ENCODE data around the gene RSAD2. TPM values are rescaled to one million over a fixed set of nuclear protein-coding genes. Genes with fewer than 3 reads are reported as not detected.

The RSAD2 gene
- total and polyA plus RNA-seq, 9 of the 15 experiments (the other 6 are each of a cell fraction or from before 2014, with no cell fraction given): 0.15 to 1.4 (median 0.28) TPM

DNA sequence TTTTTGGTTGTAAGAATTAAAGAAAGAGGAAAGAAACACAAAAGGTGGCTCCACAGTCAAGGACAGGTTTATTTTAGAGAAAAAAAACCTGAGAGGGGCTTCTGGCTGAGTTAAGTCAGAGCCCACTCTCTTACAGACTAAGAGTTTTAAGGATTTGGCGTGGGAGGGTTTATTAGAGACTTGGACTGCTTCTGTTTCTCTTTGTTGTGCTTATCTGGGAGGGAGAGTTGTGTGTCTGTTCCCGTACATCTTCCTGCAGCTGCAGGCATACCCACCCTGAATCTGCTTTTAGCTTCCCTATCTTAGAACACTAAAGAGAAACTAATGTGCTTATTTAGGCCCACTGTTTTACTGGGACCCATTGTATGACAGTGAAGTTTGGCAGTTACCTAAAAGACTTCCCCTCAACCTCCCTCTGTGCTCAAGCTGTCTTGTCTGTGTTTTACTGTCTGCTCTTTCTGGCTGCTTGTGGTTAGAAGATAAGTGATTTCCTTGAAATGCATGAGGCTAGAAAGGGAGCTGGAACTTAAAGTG, 2.7 kb downstream of the RSAD2 start (continued):
- TF ChIP-seq, protein P1, sequence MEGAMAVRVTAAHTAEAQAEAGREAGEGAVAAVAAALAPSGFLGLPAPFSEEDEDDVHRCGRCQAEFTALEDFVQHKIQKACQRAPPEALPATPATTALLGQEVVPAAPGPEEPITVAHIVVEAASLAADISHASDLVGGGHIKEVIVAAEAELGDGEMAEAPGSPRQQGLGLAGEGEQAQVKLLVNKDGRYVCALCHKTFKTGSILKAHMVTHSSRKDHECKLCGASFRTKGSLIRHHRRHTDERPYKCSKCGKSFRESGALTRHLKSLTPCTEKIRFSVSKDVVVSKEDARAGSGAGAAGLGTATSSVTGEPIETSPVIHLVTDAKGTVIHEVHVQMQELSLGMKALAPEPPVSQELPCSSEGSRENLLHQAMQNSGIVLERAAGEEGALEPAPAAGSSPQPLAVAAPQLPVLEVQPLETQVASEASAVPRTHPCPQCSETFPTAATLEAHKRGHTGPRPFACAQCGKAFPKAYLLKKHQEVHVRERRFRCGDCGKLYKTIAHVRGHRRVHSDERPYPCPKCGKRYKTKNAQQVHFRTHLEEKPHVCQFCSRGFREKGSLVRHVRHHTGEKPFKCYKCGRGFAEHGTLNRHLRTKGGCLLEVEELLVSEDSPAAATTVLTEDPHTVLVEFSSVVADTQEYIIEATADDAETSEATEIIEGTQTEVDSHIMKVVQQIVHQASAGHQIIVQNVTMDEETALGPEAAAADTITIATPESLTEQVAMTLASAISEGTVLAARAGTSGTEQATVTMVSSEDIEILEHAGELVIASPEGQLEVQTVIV (CRISPR knock-in tag; IDR thresholded peaks at IDR 0.05; ENCODE audit: borderline replicate concordance): no peak
- TF ChIP-seq ZFPM2 (CRISPR knock-in tag; IDR thresholded peaks at IDR 0.05): no peak
- TF ChIP-seq ZNF79 (CRISPR knock-in tag; IDR thresholded peaks at IDR 0.05; ENCODE audit: low read depth): no peak
- TF ChIP-seq EP400 (IDR thresholded peaks at IDR 0.05): peak; percentile 51; the same call in 1 of the 2 replicates
- TF ChIP-seq, protein P2, sequence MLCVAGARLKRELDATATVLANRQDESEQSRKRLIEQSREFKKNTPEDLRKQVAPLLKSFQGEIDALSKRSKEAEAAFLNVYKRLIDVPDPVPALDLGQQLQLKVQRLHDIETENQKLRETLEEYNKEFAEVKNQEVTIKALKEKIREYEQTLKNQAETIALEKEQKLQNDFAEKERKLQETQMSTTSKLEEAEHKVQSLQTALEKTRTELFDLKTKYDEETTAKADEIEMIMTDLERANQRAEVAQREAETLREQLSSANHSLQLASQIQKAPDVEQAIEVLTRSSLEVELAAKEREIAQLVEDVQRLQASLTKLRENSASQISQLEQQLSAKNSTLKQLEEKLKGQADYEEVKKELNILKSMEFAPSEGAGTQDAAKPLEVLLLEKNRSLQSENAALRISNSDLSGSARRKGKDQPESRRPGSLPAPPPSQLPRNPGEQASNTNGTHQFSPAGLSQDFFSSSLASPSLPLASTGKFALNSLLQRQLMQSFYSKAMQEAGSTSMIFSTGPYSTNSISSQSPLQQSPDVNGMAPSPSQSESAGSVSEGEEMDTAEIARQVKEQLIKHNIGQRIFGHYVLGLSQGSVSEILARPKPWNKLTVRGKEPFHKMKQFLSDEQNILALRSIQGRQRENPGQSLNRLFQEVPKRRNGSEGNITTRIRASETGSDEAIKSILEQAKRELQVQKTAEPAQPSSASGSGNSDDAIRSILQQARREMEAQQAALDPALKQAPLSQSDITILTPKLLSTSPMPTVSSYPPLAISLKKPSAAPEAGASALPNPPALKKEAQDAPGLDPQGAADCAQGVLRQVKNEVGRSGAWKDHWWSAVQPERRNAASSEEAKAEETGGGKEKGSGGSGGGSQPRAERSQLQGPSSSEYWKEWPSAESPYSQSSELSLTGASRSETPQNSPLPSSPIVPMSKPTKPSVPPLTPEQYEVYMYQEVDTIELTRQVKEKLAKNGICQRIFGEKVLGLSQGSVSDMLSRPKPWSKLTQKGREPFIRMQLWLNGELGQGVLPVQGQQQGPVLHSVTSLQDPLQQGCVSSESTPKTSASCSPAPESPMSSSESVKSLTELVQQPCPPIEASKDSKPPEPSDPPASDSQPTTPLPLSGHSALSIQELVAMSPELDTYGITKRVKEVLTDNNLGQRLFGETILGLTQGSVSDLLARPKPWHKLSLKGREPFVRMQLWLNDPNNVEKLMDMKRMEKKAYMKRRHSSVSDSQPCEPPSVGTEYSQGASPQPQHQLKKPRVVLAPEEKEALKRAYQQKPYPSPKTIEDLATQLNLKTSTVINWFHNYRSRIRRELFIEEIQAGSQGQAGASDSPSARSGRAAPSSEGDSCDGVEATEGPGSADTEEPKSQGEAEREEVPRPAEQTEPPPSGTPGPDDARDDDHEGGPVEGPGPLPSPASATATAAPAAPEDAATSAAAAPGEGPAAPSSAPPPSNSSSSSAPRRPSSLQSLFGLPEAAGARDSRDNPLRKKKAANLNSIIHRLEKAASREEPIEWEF (CRISPR knock-in tag; IDR thresholded peaks at IDR 0.05): no peak
- TF ChIP-seq PPARD (CRISPR knock-in tag; IDR thresholded peaks at IDR 0.05): no peak
- TF ChIP-seq ZNF551 (CRISPR knock-in tag; IDR thresholded peaks at IDR 0.05): no peak
- TF ChIP-seq SPI1 (IDR thresholded peaks at IDR 0.05; ENCODE audit: borderline replicate concordance, low read depth, low read length): peak; percentile 61; the same call in 1 of the 2 replicates
- TF ChIP-seq ZNF134 (CRISPR knock-in tag; conservative IDR thresholded peaks at IDR 0.05): no peak
- TF ChIP-seq KDM1A (IDR thresholded peaks at IDR 0.05): peak; percentile 85 to 88; a peak in 3 of 4 replicates
- no peak for TF ChIP-seq CREBBP (IDR thresholded peaks at IDR 0.05; ENCODE audit: low read depth, low read length)
- TF ChIP-seq ZNF274 (IDR thresholded peaks at IDR 0.05; ENCODE audit: borderline replicate concordance, low read depth, low read length): no peak
- no peak for TF ChIP-seq STAT5B (CRISPR knock-in tag; IDR thresholded peaks at IDR 0.05)
- no peak for TF ChIP-seq ZNF785 (CRISPR knock-in tag; IDR thresholded peaks at IDR 0.05)
- TF ChIP-seq ZNF311 (CRISPR knock-in tag; IDR thresholded peaks at IDR 0.05): no peak
- no peak for TF ChIP-seq YY1 (IDR thresholded peaks at IDR 0.05; ENCODE audit: borderline replicate concordance in 1 of 3, control insufficient read depth in 1 of 3, extremely low read depth in 1 of 3, insufficient read depth in 3 of 3, insufficient read length in 1 of 3, insufficient replicate concordance in 2 of 3, low read depth in 1 of 3, low read length in 2 of 3)
- TF ChIP-seq NUFIP1 (IDR thresholded peaks at IDR 0.05; ENCODE audit: partially characterized antibody): no peak
- TF ChIP-seq, protein P3, sequence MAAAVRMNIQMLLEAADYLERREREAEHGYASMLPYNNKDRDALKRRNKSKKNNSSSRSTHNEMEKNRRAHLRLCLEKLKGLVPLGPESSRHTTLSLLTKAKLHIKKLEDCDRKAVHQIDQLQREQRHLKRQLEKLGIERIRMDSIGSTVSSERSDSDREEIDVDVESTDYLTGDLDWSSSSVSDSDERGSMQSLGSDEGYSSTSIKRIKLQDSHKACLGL (CRISPR knock-in tag; IDR thresholded peaks at IDR 0.05; ENCODE audit: borderline replicate concordance, poor library complexity, severe bottlenecking): no peak
- 0 out of 4 replicates have a peak, but pooled peaks of 1 of the 2 experiments have one; percentile 58 for TF ChIP-seq ETV6 (IDR thresholded peaks at IDR 0.05; ENCODE audit: borderline replicate concordance in 1 of 2, low read depth in 2 of 2, low read length in 1 of 2)
- no peak for TF ChIP-seq ETV6 (CRISPR knock-in tag; IDR thresholded peaks at IDR 0.05; ENCODE audit: borderline replicate concordance)
- peak; percentile 96 for TF ChIP-seq TCF3 (CRISPR knock-in tag; IDR thresholded peaks at IDR 0.05)
